Subcutaneous preadipocyte (primary cell): Measurements from ENCODE around the gene IQUB. TPM values are rescaled to one million over a fixed set of nuclear protein-coding genes. Genes with fewer than 3 reads are reported as not detected.

Experiments used
- small RNA-seq: library from RNA; depleted of rRNA; stranded (forward); fragments of <200 nt; gene quantifications from one replicate; pipeline ENCODE3, GENCODE V24; 2012
- total RNA-seq: library from RNA; depleted of rRNA; stranded (reverse); fragments of >200 nt; gene quantifications from 2 replicates; pipeline ENCODE4 v1.2.3, GENCODE V29; 2012

Gene IQUB
- 0.20 and 0.37 TPM in 2 replicates for total RNA-seq

DNA sequence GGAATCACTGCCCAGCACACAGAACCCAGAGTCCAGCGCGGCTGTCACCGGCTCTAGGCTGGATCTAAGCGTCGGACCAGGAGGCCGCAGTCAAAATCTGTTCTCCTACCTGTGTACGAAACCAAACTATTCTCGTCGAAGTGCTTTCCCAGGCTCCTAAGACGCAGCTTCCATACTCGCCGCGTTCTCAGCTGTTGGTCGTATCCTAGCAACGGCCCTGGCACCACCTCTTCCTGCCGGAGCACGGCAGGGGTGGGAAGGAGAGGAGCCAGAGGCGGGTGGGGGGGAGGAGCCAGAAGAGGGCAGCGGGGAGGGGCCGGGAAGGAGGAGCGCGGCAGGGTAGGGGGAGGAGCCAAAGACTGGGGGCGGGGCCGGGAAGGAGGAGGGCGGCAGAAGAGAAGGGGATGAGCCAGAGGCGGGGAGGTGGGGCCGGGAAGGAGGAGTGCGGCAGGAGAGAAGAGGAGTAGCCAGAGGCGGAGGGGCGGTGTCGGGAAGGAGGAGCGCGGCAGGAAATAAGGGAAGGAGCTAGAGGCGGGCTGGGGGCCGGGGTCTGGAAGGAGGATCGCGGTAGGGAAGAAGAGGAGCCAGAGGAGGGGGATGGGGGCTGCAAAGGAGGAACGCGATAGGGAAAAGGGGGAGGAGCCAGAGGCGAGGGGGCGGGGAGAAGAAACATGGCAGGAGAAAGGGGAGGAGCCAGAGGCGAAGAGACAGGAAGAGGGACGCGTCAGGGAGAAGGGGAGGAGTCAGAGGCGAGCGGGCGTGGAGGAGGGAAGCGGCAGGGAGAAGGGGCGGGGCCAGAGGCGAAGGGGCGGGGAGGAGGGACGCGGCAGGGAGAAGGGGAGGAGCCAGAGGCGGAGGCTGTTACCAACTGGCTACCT, at the start of gene IQUB:
Gene IQUB, minus strand, starts transcription at position 213 of the 878 bp plus-strand sequence. CDS start 22,255 bp downstream, outside the sequence.

DNA sequence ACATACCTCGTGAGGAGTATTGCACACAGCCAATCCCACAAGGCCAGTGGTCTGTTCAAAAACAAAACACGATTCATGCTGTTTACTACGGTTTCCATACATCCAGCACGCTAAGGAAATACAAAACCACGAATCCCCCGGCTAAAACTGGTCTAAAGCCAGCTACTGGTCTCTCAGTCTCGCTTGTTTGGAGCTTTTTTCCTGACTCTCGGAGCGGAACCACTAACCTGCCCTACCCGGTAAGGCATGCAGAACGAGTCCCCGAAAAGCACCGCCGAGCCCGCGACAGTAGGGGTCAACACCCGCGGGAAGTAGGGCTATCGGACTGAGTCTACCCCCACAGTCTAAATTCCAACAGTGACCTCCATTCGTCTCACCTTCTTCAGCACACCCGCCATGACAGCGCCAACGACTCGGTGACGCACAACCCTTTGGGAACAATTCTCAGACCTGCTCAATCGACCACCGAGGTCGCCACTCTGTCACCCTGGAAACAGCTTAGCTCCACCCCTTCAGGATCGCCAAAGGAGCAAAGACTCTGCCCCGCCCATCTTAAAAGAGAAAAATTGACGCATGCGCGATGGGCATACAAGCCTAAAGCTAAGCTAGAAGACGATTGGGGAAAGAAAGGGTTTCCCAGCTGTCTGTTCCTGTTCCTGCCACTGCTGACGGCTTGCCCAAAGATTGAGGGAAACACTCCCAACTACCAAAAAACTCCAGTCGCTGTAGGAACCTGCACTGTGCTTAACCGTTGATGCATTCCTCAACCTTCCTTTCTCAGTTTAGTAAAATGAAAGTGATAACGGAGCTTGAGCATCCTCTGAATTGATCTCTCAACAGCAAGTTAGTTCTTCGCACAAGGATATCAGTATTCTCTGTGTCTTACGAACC, 23.2 kb upstream of the IQUB start, which contains the start of gene NDUFA5:
Gene NDUFA5, minus strand, starts transcription at position 421 of the 891 bp plus-strand sequence. Its CDS starts 23 bp downstream, at position 398.

Small RNA genes within 50 kb of the gene (small RNA-seq; reads per million reads assigned to genes)
- gene RNU6-296P, result not detected

Other genes starting within 250 kb of the IQUB start
- 19.8 and 24.6 TPM in 2 replicates for gene NDUFA5, start 23.2 kb upstream of the IQUB start, total RNA-seq
- gene ASB15, start 67.2 kb upstream of the IQUB start, total RNA-seq, result not detected in 2 replicates
- gene LMOD2, start 121.3 kb upstream of the IQUB start, total RNA-seq, result not detected in 2 replicates
- 16.2 and 16.8 TPM in 2 replicates for gene WASL, start 214.4 kb upstream of the IQUB start, total RNA-seq